ENCODE results near the gene LZTS2. TPM values are rescaled to one million over a fixed set of nuclear protein-coding genes. Genes with fewer than 3 reads are reported as not detected.

LZTS2 gene
- total and polyA plus RNA-seq, 10 of the 15 experiments (the other 5 are each of a cell fraction or from before 2014, with no cell fraction given), result 0.08 to 13.4 (median 7.2) TPM

GRCh38 chr10:100969187-100970075 is 30.2 kb upstream of the LZTS2 start, which contains the start of gene SEMA4G:
SEMA4G (plus strand) TSS chr10:100969504; CDS start chr10:100972913, 3,409 bp downstream.
- peaks cover 3% of the 10 kb centered on the region; the same call in 1 of the 2 replicates for H3K4me1 ChIP-seq (ENCODE audit: control insufficient read depth, insufficient read depth, low read length)
- no peaks in the 10 kb centered on the region for H3K9me3 ChIP-seq (replicated peaks; ENCODE audit: control insufficient read depth, insufficient read depth, low read length)
- H3K4me2 ChIP-seq (ENCODE audit: control insufficient read depth, insufficient read depth), result peak within 1 kb of the TSS; percentile 87
- no TSS peak for BruUV-seq (replicated peaks)
- FAIRE-seq, result peak; percentile 23
- no peaks in the 10 kb centered on the region for H3K27me3 ChIP-seq (replicated peaks in 1 of 2; ENCODE audit: control insufficient read depth in 2 of 2, insufficient read depth in 2 of 2, low read length in 1 of 2)
- DNase-seq (ENCODE audit: low read depth, low spot score), result no peak
- H3K79me2 ChIP-seq (ENCODE audit: control insufficient read depth, insufficient read depth, low read length), result no peaks in the 10 kb centered on the region
- CTCF ChIA-PET, result interaction anchor here (0.6 to 4.6 kb wide), 4 partner anchors 11 to 173 kb away, joined by 3 to 29 read pairs (median 5); no protein-coding TSS in a partner anchor
- ATAC-seq, result peak; percentile 94
- RAD21 ChIA-PET (ENCODE audit: unreplicated experiment), result interaction anchor here (0.9 kb wide), 1 partner anchor 45 kb away, joined by 3 read pairs; no protein-coding TSS in a partner anchor
- in situ Hi-C loops (cut with MboI) (no loop called here), intact Hi-C loops (cut with micrococcal nuclease; ENCODE audit: unreplicated experiment) (loop anchor here (1.0 kb wide), 1 partner anchor 45 kb away; no protein-coding TSS in a partner anchor)
- H4K20me1 ChIP-seq (ENCODE audit: control insufficient read depth, insufficient read depth), result no peaks in the 10 kb centered on the region
- no peak within 1 kb of the TSS for H3K9ac ChIP-seq (ENCODE audit: control insufficient read depth, insufficient read depth, low read length)
- 13% methylated on average over 51 of the region's 70 CpGs for WGBS (ENCODE audit: insufficient coverage, insufficient replicate concordance, low lambda C conversion rate, missing lambda C conversion rate)
- POLR2A ChIA-PET, result interaction anchor here (0.8 to 2.3 kb wide), 2 partner anchors 16 to 27 kb away, joined by 3 to 6 read pairs; no protein-coding TSS in a partner anchor
- peak within 1 kb of the TSS; percentile 50; the same call in 1 of the 2 replicates for H3K4me3 ChIP-seq
- peak within 1 kb of the TSS; percentile 63 for H2AFZ ChIP-seq (ENCODE audit: control insufficient read depth, low read depth, low read length)
- H3K36me3 ChIP-seq (ENCODE audit: control insufficient read depth in 2 of 2, insufficient read depth in 2 of 2, low read length in 1 of 2), result peaks cover 0 to 2% of the 10 kb centered on the region in 2 experiments; a peak in 3 of 4 replicates
- TF ChIP-seq NR2F1 (conservative IDR thresholded peaks at IDR 0.05), result peak; percentile 40; the same call in 1 of the 2 replicates
- TF ChIP-seq, protein P1, sequence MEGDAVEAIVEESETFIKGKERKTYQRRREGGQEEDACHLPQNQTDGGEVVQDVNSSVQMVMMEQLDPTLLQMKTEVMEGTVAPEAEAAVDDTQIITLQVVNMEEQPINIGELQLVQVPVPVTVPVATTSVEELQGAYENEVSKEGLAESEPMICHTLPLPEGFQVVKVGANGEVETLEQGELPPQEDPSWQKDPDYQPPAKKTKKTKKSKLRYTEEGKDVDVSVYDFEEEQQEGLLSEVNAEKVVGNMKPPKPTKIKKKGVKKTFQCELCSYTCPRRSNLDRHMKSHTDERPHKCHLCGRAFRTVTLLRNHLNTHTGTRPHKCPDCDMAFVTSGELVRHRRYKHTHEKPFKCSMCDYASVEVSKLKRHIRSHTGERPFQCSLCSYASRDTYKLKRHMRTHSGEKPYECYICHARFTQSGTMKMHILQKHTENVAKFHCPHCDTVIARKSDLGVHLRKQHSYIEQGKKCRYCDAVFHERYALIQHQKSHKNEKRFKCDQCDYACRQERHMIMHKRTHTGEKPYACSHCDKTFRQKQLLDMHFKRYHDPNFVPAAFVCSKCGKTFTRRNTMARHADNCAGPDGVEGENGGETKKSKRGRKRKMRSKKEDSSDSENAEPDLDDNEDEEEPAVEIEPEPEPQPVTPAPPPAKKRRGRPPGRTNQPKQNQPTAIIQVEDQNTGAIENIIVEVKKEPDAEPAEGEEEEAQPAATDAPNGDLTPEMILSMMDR (IDR thresholded peaks at IDR 0.05 in 2 of 3, conservative IDR thresholded peaks at IDR 0.05 in 1 of 3; ENCODE audit: control insufficient read depth in 2 of 3, extremely low read depth in 1 of 3, insufficient read depth in 1 of 3, low read depth in 3 of 3, low read length in 3 of 3), result peak; percentile 54 to 82 (median 64)
- TF ChIP-seq HDGF (IDR thresholded peaks at IDR 0.05), result no peak
- TF ChIP-seq SMARCA5 (IDR thresholded peaks at IDR 0.05), result peak; percentile 71; the same call in 1 of the 2 replicates
- TF ChIP-seq, protein P2, sequence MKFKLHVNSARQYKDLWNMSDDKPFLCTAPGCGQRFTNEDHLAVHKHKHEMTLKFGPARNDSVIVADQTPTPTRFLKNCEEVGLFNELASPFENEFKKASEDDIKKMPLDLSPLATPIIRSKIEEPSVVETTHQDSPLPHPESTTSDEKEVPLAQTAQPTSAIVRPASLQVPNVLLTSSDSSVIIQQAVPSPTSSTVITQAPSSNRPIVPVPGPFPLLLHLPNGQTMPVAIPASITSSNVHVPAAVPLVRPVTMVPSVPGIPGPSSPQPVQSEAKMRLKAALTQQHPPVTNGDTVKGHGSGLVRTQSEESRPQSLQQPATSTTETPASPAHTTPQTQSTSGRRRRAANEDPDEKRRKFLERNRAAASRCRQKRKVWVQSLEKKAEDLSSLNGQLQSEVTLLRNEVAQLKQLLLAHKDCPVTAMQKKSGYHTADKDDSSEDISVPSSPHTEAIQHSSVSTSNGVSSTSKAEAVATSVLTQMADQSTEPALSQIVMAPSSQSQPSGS (IDR thresholded peaks at IDR 0.05; ENCODE audit: low read length), result no peak
- TF ChIP-seq SMC3 (IDR thresholded peaks at IDR 0.05; ENCODE audit: borderline replicate concordance, low read length), result peak; percentile 68; the same call in 1 of the 2 replicates
- peak; percentile 40; the same call in 1 of the 2 replicates for TF ChIP-seq YY1 (IDR thresholded peaks at IDR 0.05; ENCODE audit: low read depth, low read length)
- TF ChIP-seq SP1 (IDR thresholded peaks at IDR 0.05; ENCODE audit: low read depth, low read length), result peak; percentile 9
- peak; percentile 26; the same call in 1 of the 2 replicates for TF ChIP-seq POLR2A (IDR thresholded peaks at IDR 0.05; ENCODE audit: low read depth, low read length)
- SMC1A ChIA-PET (ENCODE audit: uncharacterized antibody, unreplicated experiment), result no interaction called here
- no peak within 1 kb of the TSS for H3K27ac ChIP-seq (ENCODE audit: control insufficient read depth, insufficient read depth)
